ENCODE data around the gene GOLGA6B.
"Not testable (repeated sequence)": the region's sequence is repeated elsewhere in the genome, so short reads cannot be mapped to it uniquely, and the experiment has no call there.

GOLGA6B gene

GRCh38 chr15:72654397-72654796 is at the start of gene GOLGA6B:
Gene GOLGA6B (plus strand): TSS chr15:72654697. CDS start chr15:72654738, 41 bp downstream.
- H3K4me1 ChIP-seq; H3K27ac ChIP-seq; H4K20me1 ChIP-seq; H3K9me3 ChIP-seq (replicated peaks in 1 of 11); H3K4me2 ChIP-seq; H3K4me3 ChIP-seq; H3K27me3 ChIP-seq; H3K9ac ChIP-seq; H3K36me3 ChIP-seq: not testable (repeated sequence)

GRCh38 chr15:72604794-72605193 is 49.7 kb upstream of the GOLGA6B start:
- Histone ChIP-seq H3K27me3 (no peaks in the 10 kb centered on the region), H4K20me1 (no peaks in the 10 kb centered on the region), H3K36me3 (no peaks in the 10 kb centered on the region), H3K4me1 (no peaks in the 10 kb centered on the region), H3K9me3 (replicated peaks in 1 of 11) (no peaks in the 10 kb centered on the region), H3K27ac (no peak overlapping the region), H3K4me2 (no peak overlapping the region), H3K9ac (no peak overlapping the region), H3K4me3 (no peak overlapping the region)
- TF ChIP-seq Cebpa-rat (IDR thresholded peaks at IDR 0.05): no peak

- H4K20me1 ChIP-seq; H3K36me3 ChIP-seq; H3K4me3 ChIP-seq; H3K4me2 ChIP-seq; H3K9me3 ChIP-seq (replicated peaks in 1 of 11); H3K4me1 ChIP-seq; H3K27ac ChIP-seq; H3K9ac ChIP-seq; H3K27me3 ChIP-seq: not testable (repeated sequence)
Measured at GRCh38 chr15:72608084-72608483, 46.4 kb upstream of the GOLGA6B start.

- no peaks in the 10 kb centered on the region for H4K20me1 ChIP-seq
- H3K36me3 ChIP-seq: no peaks in the 10 kb centered on the region
- no peak for TF ChIP-seq Cebpa-rat (IDR thresholded peaks at IDR 0.05)
- no peaks in the 10 kb centered on the region for H3K27me3 ChIP-seq
- H3K27ac ChIP-seq: no peak overlapping the region
- H3K9ac ChIP-seq: no peak overlapping the region
- H3K4me3 ChIP-seq: no peak overlapping the region
- H3K4me2 ChIP-seq: no peak overlapping the region
- H3K4me1 ChIP-seq: peaks cover 0 to 6% (median 0%) of the 10 kb centered on the region in 10 experiments; a peak in 3 of 20 replicates
- no peaks in the 10 kb centered on the region for H3K9me3 ChIP-seq (replicated peaks in 1 of 11)
Measured at GRCh38 chr15:72609862-72610261, 44.6 kb upstream of the GOLGA6B start.

- not testable (repeated sequence) for H3K4me2 ChIP-seq
Measured at GRCh38 chr15:72612324-72612723, 42.2 kb upstream of the GOLGA6B start.

GRCh38 chr15:72614810-72615532 is 39.5 kb upstream of the GOLGA6B start:
- H4K20me1 ChIP-seq: no peaks in the 10 kb centered on the region
- no peaks in the 10 kb centered on the region; a peak in 1 of 22 replicates for H3K36me3 ChIP-seq
- H3K27ac ChIP-seq: no peak overlapping the region
- no peaks in the 10 kb centered on the region for H3K9me3 ChIP-seq (replicated peaks in 1 of 11)
- no peak overlapping the region for H3K4me3 ChIP-seq
- no peak overlapping the region for H3K4me2 ChIP-seq
- TF ChIP-seq Cebpa-rat (IDR thresholded peaks at IDR 0.05): no peak
- no peaks in the 10 kb centered on the region for H3K27me3 ChIP-seq
- H3K9ac ChIP-seq: no peak overlapping the region
- H3K4me1 ChIP-seq: peaks cover 0 to 6% (median 0%) of the 10 kb centered on the region in 10 experiments; a peak in 3 of 20 replicates

More at GRCh38 chr15:72612324-72612723, 42.2 kb upstream of the GOLGA6B start:
- H3K27ac ChIP-seq; H4K20me1 ChIP-seq; H3K9ac ChIP-seq; H3K27me3 ChIP-seq; H3K9me3 ChIP-seq (replicated peaks in 1 of 11); H3K4me1 ChIP-seq; H3K4me3 ChIP-seq; H3K36me3 ChIP-seq: not testable (repeated sequence)

GRCh38 chr15:72615533-72616233 is 38.8 kb upstream of the GOLGA6B start:
- H3K27ac ChIP-seq; H3K9ac ChIP-seq; H3K36me3 ChIP-seq; H4K20me1 ChIP-seq; H3K9me3 ChIP-seq (replicated peaks in 1 of 11); H3K27me3 ChIP-seq; H3K4me2 ChIP-seq; H3K4me1 ChIP-seq; H3K4me3 ChIP-seq: not testable (repeated sequence)

- H3K4me2 ChIP-seq: no peak overlapping the region
Measured at GRCh38 chr15:72616491-72617210, 37.8 kb upstream of the GOLGA6B start.

GRCh38 chr15:72623854-72624253 is 30.6 kb upstream of the GOLGA6B start:
- H3K9me3 ChIP-seq (replicated peaks in 1 of 11); H3K27me3 ChIP-seq; H3K9ac ChIP-seq; H4K20me1 ChIP-seq; H3K4me2 ChIP-seq; H3K36me3 ChIP-seq; H3K4me1 ChIP-seq; H3K4me3 ChIP-seq; H3K27ac ChIP-seq: not testable (repeated sequence)

More at GRCh38 chr15:72616491-72617210, 37.8 kb upstream of the GOLGA6B start:
- Histone ChIP-seq H3K9me3 (replicated peaks in 1 of 11) (no peaks in the 10 kb centered on the region), H3K4me3 (no peak overlapping the region), H4K20me1 (no peaks in the 10 kb centered on the region), H3K4me1 (peaks cover 0 to under 1% (median 0%) of the 10 kb centered on the region in 10 experiments; a peak in 3 of 20 replicates), H3K27ac (no peak overlapping the region), H3K9ac (no peak overlapping the region), H3K27me3 (no peaks in the 10 kb centered on the region), H3K36me3 (no peaks in the 10 kb centered on the region; a peak in 1 of 22 replicates)
- TF ChIP-seq Cebpa-rat (IDR thresholded peaks at IDR 0.05): no peak

- not testable (repeated sequence) for H3K27ac ChIP-seq; H4K20me1 ChIP-seq; H3K27me3 ChIP-seq; H3K36me3 ChIP-seq; H3K9me3 ChIP-seq (replicated peaks in 1 of 11); H3K4me3 ChIP-seq; H3K4me2 ChIP-seq; H3K9ac ChIP-seq; H3K4me1 ChIP-seq
Measured at GRCh38 chr15:72626153-72626552, 28.3 kb upstream of the GOLGA6B start.

GRCh38 chr15:72628249-72629067 is 26.0 kb upstream of the GOLGA6B start:
- H3K4me2 ChIP-seq; H3K36me3 ChIP-seq; H3K27me3 ChIP-seq; H3K27ac ChIP-seq; H3K9me3 ChIP-seq (replicated peaks in 1 of 11); H3K4me1 ChIP-seq; H3K4me3 ChIP-seq; H3K9ac ChIP-seq; H4K20me1 ChIP-seq: not testable (repeated sequence)

GRCh38 chr15:72629068-72629570 is 25.4 kb upstream of the GOLGA6B start:
- H3K27me3 ChIP-seq; H4K20me1 ChIP-seq; H3K27ac ChIP-seq; H3K4me2 ChIP-seq; H3K4me1 ChIP-seq; H3K9ac ChIP-seq; H3K4me3 ChIP-seq; H3K36me3 ChIP-seq; H3K9me3 ChIP-seq (replicated peaks in 1 of 11): not testable (repeated sequence)

Measured in BLaER1 treated with 17β-estradiol and CSF1 and Interleukin-3, amounts not matched to agents 10 nM and 100 nM (cell line).